MV-4-11 (cell line): ENCODE measurements around the gene TC2N.
"Not testable (repeated sequence)": the region's sequence is repeated elsewhere in the genome, so short reads cannot be mapped to it uniquely, and the experiment has no call there.

ENCODE experiments used
- DNase-seq: peaks from one replicate; lab custom pipeline; 2025; lab: John Stamatoyannopoulos, UW

The TC2N gene

GRCh38 chr14:91867316-91867988 is at the start of gene TC2N:
Gene TC2N (minus strand): TSS chr14:91867536. CDS start chr14:91813769, 53,767 bp downstream.
- no peak for DNase-seq

GRCh38 chr14:91912035-91912434 is 44.7 kb upstream of the TC2N start:
- DNase-seq: no peak

GRCh38 chr14:91911474-91912032 is 44.2 kb upstream of the TC2N start:
- peak; percentile 85 for DNase-seq

GRCh38 chr14:91910196-91910595 is 42.9 kb upstream of the TC2N start:
- DNase-seq: peak; percentile 51

GRCh38 chr14:91906374-91906773 is 39.0 kb upstream of the TC2N start:
- no peak for DNase-seq

GRCh38 chr14:91904956-91905645 is 37.8 kb upstream of the TC2N start:
- DNase-seq: no peak

- no peak for DNase-seq
Observed at GRCh38 chr14:91904483-91904882, 37.1 kb upstream of the TC2N start.

GRCh38 chr14:91903070-91903469 is 35.7 kb upstream of the TC2N start:
- no peak for DNase-seq

GRCh38 chr14:91902336-91902735 is 35.0 kb upstream of the TC2N start:
- DNase-seq: no peak

GRCh38 chr14:91901449-91902226 is 34.3 kb upstream of the TC2N start:
- DNase-seq: no peak

GRCh38 chr14:91899806-91900205 is 32.5 kb upstream of the TC2N start:
- no peak for DNase-seq

- no peak for DNase-seq
Observed at GRCh38 chr14:91899213-91899612, 31.9 kb upstream of the TC2N start.

- no peak for DNase-seq
Observed at GRCh38 chr14:91898372-91898771, 31.0 kb upstream of the TC2N start.

- not testable (repeated sequence) for DNase-seq
Observed at GRCh38 chr14:91897716-91898115, 30.4 kb upstream of the TC2N start.

- no peak for DNase-seq
Observed at GRCh38 chr14:91897106-91897701, 29.9 kb upstream of the TC2N start.

GRCh38 chr14:91896419-91896818 is 29.1 kb upstream of the TC2N start:
- no peak for DNase-seq

GRCh38 chr14:91893669-91894068 is 26.3 kb upstream of the TC2N start:
- DNase-seq: no peak

- DNase-seq: peak; percentile 11
Observed at GRCh38 chr14:91893007-91893406, 25.7 kb upstream of the TC2N start.

GRCh38 chr14:91891721-91892220 is 24.4 kb upstream of the TC2N start:
- no peak for DNase-seq

- DNase-seq: no peak
Observed at GRCh38 chr14:91891101-91891500, 23.8 kb upstream of the TC2N start.

GRCh38 chr14:91890291-91890749 is 23.0 kb upstream of the TC2N start:
- DNase-seq: no peak
